ENCODE measurements around the gene TEX22. TPM values are rescaled to one million over a fixed set of nuclear protein-coding genes. Genes with fewer than 3 reads are reported as not detected.
A peak's percentile ranks its signal among the peaks of the same experiment; 100 is the strongest.

TEX22 gene
- total RNA-seq, 4 donors from 2014 or later = under 0.01 to 0.19 (median 0.17) TPM; not detected in 1

DNA sequence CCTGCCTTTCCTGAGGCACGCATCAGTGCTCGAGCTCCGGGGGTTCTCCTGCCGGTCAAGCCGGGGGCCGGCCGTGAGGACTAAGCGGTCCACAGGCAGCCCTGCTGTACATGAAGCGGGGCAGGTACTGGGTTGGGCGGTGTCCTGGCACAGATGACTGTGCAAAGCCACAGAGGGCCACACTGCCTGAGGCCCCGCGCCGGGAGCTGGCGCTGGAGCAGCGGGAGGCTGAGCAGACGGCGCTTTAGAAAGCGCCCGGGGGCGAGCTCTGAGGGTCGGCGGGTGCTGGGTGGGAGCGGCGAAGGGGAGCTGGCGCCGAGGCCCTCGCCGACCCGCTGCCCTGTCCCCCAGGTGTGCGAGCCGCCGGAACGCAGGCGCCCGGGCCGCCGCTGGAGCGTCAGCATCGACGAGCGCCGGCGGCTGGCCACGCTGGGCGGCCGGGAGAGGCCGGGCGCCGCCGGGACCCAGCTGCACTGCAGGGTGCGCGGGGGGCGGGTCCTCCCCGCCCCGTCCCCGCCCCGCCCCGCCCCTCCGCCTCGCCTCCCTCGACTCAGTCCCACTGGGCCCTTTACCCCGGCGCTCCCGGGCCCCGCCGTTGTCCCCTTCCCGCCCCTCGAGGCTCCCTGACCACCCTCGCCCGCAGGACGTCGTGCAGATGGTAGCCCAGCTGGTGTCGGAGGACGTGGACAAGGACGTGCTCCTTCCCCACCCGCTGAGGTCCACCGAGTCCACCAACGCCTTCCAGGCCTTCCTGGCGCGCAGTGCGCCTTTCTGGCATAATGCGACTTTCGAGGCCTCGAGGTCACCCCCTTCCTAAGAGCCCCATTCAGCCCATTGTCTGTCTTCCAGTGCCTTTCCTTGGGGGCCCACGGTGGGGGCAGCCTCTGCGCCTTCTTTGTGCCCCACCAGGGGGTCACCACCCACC, 12.9 kb downstream of the TEX22 start:
- H3K27me3 ChIP-seq = peaks cover 0 to 34% (median 8%) of the 10 kb centered on the region in 4 donors
- H3K36me3 ChIP-seq = no peaks in the 10 kb centered on the region
- peaks cover 19 to 34% (median 27%) of the 10 kb centered on the region in 4 donors for H3K4me1 ChIP-seq
- 26% methylated on average over 23 of the region's 86 CpGs for WGBS
- no peak overlapping the region for H3K27ac ChIP-seq (replicated peaks in 1 of 4)
- intact Hi-C loops (cut with DNase I) = no loop called here
- TF ChIP-seq, protein P1, sequence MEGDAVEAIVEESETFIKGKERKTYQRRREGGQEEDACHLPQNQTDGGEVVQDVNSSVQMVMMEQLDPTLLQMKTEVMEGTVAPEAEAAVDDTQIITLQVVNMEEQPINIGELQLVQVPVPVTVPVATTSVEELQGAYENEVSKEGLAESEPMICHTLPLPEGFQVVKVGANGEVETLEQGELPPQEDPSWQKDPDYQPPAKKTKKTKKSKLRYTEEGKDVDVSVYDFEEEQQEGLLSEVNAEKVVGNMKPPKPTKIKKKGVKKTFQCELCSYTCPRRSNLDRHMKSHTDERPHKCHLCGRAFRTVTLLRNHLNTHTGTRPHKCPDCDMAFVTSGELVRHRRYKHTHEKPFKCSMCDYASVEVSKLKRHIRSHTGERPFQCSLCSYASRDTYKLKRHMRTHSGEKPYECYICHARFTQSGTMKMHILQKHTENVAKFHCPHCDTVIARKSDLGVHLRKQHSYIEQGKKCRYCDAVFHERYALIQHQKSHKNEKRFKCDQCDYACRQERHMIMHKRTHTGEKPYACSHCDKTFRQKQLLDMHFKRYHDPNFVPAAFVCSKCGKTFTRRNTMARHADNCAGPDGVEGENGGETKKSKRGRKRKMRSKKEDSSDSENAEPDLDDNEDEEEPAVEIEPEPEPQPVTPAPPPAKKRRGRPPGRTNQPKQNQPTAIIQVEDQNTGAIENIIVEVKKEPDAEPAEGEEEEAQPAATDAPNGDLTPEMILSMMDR (IDR thresholded peaks at IDR 0.05) = no peak
- no peak for TF ChIP-seq POLR2A (IDR thresholded peaks at IDR 0.05; ENCODE audit: low read depth)
- TF ChIP-seq EP300 (IDR thresholded peaks at IDR 0.05) = no peak
- no peak for TF ChIP-seq POLR2AphosphoS5 (IDR thresholded peaks at IDR 0.05)
- DNase-seq (ENCODE audit: extremely low spot score) = no peak
- peak overlapping the region; percentile 42 to 54 (median 44) for H3K4me3 ChIP-seq
- no peaks in the 10 kb centered on the region for H3K9me3 ChIP-seq

DNA sequence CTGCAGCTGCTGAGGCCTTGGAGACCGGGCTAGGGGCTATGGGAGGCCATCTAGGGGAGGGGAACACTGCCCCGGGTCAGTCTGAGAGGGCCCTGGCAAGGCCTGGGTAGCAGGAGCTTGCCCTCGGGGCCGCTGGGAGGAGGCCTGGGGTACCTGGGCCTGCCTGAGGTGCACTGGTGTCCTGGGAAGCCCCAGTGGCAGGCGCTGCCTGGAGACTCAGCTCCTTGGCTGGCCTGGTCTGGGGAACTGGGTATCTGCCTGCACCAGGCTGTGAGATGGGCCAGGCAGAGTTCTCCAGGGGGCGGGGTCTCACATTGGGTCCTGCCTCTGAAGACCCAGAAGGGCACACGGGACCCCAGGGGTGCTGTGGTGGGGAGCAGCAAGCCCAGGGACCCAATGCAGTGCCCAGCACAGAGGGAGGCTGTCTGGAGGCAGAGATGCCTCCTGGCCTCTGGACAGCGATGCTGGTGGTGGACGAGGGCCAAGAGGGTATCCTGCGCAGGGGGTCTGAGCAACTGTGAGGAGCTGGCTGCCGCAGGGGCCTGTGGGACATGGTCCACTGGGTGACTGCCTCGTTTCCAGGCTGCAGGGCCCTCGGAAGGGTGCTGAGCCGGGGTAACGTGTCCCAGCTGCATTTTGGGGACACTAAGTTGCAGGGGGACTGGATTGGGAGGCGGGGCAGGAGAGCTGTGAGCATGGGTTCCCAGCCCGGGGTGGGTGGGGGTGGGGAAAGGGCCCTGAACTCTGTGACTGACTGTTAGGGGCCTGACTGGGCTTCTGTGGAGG, 13.8 kb downstream of the TEX22 start:
- peaks cover 19 to 34% (median 27%) of the 10 kb centered on the region in 4 donors for H3K4me1 ChIP-seq
- TF ChIP-seq, protein P1 (IDR thresholded peaks at IDR 0.05) = no peak
- TF ChIP-seq POLR2A (IDR thresholded peaks at IDR 0.05; ENCODE audit: low read depth) = no peak
- no peak for TF ChIP-seq POLR2AphosphoS5 (IDR thresholded peaks at IDR 0.05)
- TF ChIP-seq EP300 (IDR thresholded peaks at IDR 0.05) = no peak
- H3K27ac ChIP-seq (replicated peaks in 1 of 4) = no peak overlapping the region
- H3K27me3 ChIP-seq = peaks cover 0 to 34% (median 8%) of the 10 kb centered on the region in 4 donors
- no peaks in the 10 kb centered on the region for H3K36me3 ChIP-seq
- 70% methylated on average over 2 of the region's 17 CpGs for WGBS
- DNase-seq (ENCODE audit: extremely low spot score) = no peak
- no peak overlapping the region for H3K4me3 ChIP-seq
- no peaks in the 10 kb centered on the region for H3K9me3 ChIP-seq
- intact Hi-C loops (cut with DNase I) = no loop called here

DNA sequence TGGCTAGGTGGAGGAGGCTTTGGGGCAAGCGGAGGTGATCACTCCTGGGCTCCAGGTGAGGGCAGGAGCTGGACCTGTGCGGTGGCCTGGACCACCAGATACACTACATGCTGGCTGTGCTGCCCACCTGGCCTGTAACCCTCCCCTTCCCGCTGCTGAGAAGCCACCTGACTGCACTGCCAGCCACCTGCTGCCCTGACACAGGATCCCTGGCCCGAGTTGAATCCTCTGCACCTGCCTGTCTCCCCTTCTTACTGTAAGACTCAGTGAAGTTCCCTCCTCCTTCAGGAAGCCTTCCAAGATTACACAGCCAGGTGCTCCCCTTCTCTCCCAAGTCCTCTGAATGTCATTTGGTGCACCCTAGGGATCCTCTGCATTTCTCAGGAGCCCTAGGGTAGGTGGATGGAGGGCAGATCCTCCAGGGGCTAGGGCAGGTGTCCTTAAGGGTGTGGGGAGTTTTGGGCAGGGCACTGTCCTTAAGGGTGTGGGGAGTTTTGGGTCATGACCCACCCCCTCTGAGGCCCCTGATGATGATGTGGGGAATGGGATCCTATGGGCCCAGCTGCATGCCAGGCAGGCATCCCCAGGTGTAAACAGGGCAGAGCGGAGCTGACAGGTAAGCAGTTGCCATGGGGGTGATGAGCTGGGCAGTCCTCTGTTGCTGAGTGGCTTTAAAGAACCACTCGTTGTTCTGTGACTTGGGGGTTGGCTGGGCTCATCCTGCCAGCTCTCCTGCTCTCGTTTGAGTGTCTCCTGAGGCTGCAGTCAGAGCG, 14.6 kb downstream of the TEX22 start:
- no peak overlapping the region for H3K27ac ChIP-seq (replicated peaks in 1 of 4)
- DNase-seq (ENCODE audit: extremely low spot score) = no peak
- H3K4me3 ChIP-seq = no peak overlapping the region
- H3K9me3 ChIP-seq = no peaks in the 10 kb centered on the region
- peaks cover 19 to 34% (median 27%) of the 10 kb centered on the region in 4 donors for H3K4me1 ChIP-seq
- peaks cover 0 to 34% (median 8%) of the 10 kb centered on the region in 4 donors for H3K27me3 ChIP-seq
- TF ChIP-seq, protein P1 (IDR thresholded peaks at IDR 0.05) = no peak
- TF ChIP-seq EP300 (IDR thresholded peaks at IDR 0.05) (no peak), POLR2A (IDR thresholded peaks at IDR 0.05; ENCODE audit: low read depth) (no peak), POLR2AphosphoS5 (IDR thresholded peaks at IDR 0.05) (no peak)
- H3K36me3 ChIP-seq = no peaks in the 10 kb centered on the region
- no CpG with 5 or more reads among the region's 8 CpGs for WGBS
- intact Hi-C loops (cut with DNase I) = no loop called here

DNA sequence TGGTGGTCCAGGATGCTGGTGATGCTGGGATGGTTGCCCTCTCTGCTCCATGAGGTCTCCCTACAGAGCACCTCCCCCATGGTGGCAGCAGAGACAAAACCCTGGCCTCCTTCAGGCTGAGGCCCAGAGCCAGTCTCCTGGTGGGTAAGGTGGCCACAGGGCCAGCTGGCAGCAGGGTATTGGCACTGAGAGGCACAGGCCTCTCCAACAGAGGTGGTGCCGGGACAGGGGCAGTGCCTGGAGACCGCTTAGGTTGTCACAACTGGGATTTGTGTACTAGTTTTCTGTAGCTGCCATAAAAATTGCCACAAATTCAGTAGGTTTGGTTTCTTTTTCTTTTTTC, 15.2 kb downstream of the TEX22 start:
- 100% methylated on average over 2 of the region's 2 CpGs for WGBS
- intact Hi-C loops (cut with DNase I) = no loop called here
- DNase-seq (ENCODE audit: extremely low spot score) = no peak
- Histone ChIP-seq H3K9me3 (no peaks in the 10 kb centered on the region), H3K4me3 (no peak overlapping the region), H3K27me3 (peaks cover 0 to 34% (median 8%) of the 10 kb centered on the region in 4 donors), H3K4me1 (peaks cover 19 to 37% (median 29%) of the 10 kb centered on the region in 4 donors), H3K27ac (replicated peaks in 1 of 4) (no peak overlapping the region), H3K36me3 (no peaks in the 10 kb centered on the region)
- TF ChIP-seq POLR2A (IDR thresholded peaks at IDR 0.05; ENCODE audit: low read depth) (no peak), POLR2AphosphoS5 (IDR thresholded peaks at IDR 0.05) (no peak), EP300 (IDR thresholded peaks at IDR 0.05) (no peak)
- TF ChIP-seq, protein P1 (IDR thresholded peaks at IDR 0.05) = no peak

All from esophagus muscularis mucosa (tissue), 4 donors.